ENCODE measurements around the gene SATB2. TPM values are rescaled to one million over a fixed set of nuclear protein-coding genes. Genes with fewer than 3 reads are reported as not detected.

The SATB2 gene
- total and polyA plus RNA-seq, 8 donors, result 0.80 to 4.8 (median 3.2) TPM

GRCh38 chr2:199444749-199445148 is 13.0 kb downstream of the SATB2 start:
- intact Hi-C loops (cut with DNase I), result no loop called here
- WGBS, 2 donors, result 87 to 90% methylated on average over 4 of the region's 4 CpGs
- TF ChIP-seq CTCF (IDR thresholded peaks at IDR 0.05), result no peak
- ATAC-seq, result no peak
- H3K36me3 ChIP-seq, result no peaks in the 10 kb centered on the region
- H3K4me1 ChIP-seq, result no peaks in the 10 kb centered on the region
- no peak for DNase-seq
- H3K4me3 ChIP-seq, result no peak overlapping the region
- FAIRE-seq, result no peak
- H3K9me3 ChIP-seq, result no peaks in the 10 kb centered on the region
- H3K27me3 ChIP-seq, result no peaks in the 10 kb centered on the region
- H3K27ac ChIP-seq, result no peak overlapping the region

- Histone ChIP-seq H3K4me3 (no peak overlapping the region), H3K4me1 (no peaks in the 10 kb centered on the region), H3K36me3 (no peaks in the 10 kb centered on the region), H3K27ac (no peak overlapping the region), H3K27me3 (no peaks in the 10 kb centered on the region), H3K9me3 (no peaks in the 10 kb centered on the region)
- TF ChIP-seq CTCF (IDR thresholded peaks at IDR 0.05), result no peak
- no peak for DNase-seq
- no peak for ATAC-seq
- intact Hi-C loops (cut with DNase I), result no loop called here
- FAIRE-seq, result no peak
- 61 to 64% methylated on average over 3 of the region's 3 CpGs for WGBS, 2 donors
Observed at GRCh38 chr2:199443589-199444130, 14.1 kb downstream of the SATB2 start.

GRCh38 chr2:199442173-199442572 is 15.6 kb downstream of the SATB2 start:
- Histone ChIP-seq H3K27ac (no peak overlapping the region), H3K36me3 (no peaks in the 10 kb centered on the region), H3K4me3 (no peak overlapping the region), H3K9me3 (no peaks in the 10 kb centered on the region), H3K4me1 (no peaks in the 10 kb centered on the region), H3K27me3 (no peaks in the 10 kb centered on the region)
- DNase-seq (no peak), ATAC-seq (no peak), FAIRE-seq (no peak)
- WGBS, 2 donors, result 90 to 93% methylated on average over 7 of the region's 7 CpGs
- intact Hi-C loops (cut with DNase I), result no loop called here
- no peak for TF ChIP-seq CTCF (IDR thresholded peaks at IDR 0.05)

GRCh38 chr2:199441759-199442158 is 16.0 kb downstream of the SATB2 start:
- FAIRE-seq (no peak), DNase-seq (no peak), ATAC-seq (peak in 1 of 4 donors; percentile 60)
- WGBS, 2 donors, result 63 to 70% methylated on average over 4 of the region's 4 CpGs
- H3K36me3 ChIP-seq, result no peaks in the 10 kb centered on the region
- no peaks in the 10 kb centered on the region for H3K9me3 ChIP-seq
- H3K4me1 ChIP-seq, result no peaks in the 10 kb centered on the region
- H3K27me3 ChIP-seq, result no peaks in the 10 kb centered on the region
- no peak for TF ChIP-seq CTCF (IDR thresholded peaks at IDR 0.05)
- intact Hi-C loops (cut with DNase I), result no loop called here
- no peak overlapping the region for H3K4me3 ChIP-seq
- H3K27ac ChIP-seq, result no peak overlapping the region

- no peaks in the 10 kb centered on the region for H3K27me3 ChIP-seq
- no peaks in the 10 kb centered on the region for H3K36me3 ChIP-seq
- no peak for FAIRE-seq
- H3K4me3 ChIP-seq, result no peak overlapping the region
- intact Hi-C loops (cut with DNase I), result no loop called here
- no peaks in the 10 kb centered on the region for H3K9me3 ChIP-seq
- no peak overlapping the region for H3K27ac ChIP-seq
- no peak for DNase-seq
- no peaks in the 10 kb centered on the region for H3K4me1 ChIP-seq
- ATAC-seq, result no peak
- TF ChIP-seq CTCF (IDR thresholded peaks at IDR 0.05), result no peak
Observed at GRCh38 chr2:199440118-199440517, 17.6 kb downstream of the SATB2 start.

All from pancreas (tissue), 10 donors.